Left hindlimb (tissue), 1 donor: ENCODE data around the gene DACH2.

Source experiments
- DNase-seq: peaks from one replicate; pipeline ENCODE4 v3.0.0-alpha.2; 2018

Gene DACH2

GRCh38 chrX:86829786-86830185 is 681.5 kb downstream of the DACH2 start:
- DNase-seq = no peak

GRCh38 chrX:86830685-86831084 is 682.4 kb downstream of the DACH2 start:
- no peak for DNase-seq

DNA sequence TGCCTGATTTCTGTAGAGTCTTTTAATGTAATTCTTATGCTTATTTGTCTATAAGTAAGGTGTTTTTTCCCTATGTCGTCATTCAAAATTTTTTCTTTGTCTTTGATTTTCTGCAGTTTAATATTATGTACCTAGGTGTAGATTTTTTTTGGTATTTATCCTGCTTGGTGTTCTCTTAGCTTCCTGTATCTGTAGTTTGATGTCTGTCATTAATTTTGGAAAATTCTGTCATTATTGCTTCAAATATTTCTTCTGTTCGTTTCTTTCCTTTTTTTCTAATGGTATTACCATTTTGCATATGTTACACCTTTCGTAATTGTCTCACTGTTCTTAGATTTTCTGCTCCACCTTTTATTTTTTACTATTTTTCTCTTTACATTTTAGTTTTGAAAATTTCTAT is 696.9 kb downstream of the DACH2 start:
- DNase-seq = no peak
